K562 (cell line): ENCODE data around the gene DLX3.

Experiments
- CREM ChIP-seq: IDR thresholded peaks from 2 replicates; pipeline ENCODE4 v1.6.1; 2014; ENCODE audit warnings: antibody characterized with exemption, low read depth
- GTF2F1 ChIP-seq: IDR thresholded peaks from 2 replicates; pipeline ENCODE4 v1.6.1; 2011; ENCODE audit warnings: low read depth, low read length, improper control_type of control experiment
- IRF9 ChIP-seq: fragments of 450-650 bp; IDR thresholded peaks from 2 replicates; pipeline ENCODE4 v1.6.1; 2016; ENCODE audit warnings: missing biosample characterization, missing genetic modification characterization
- JUNB ChIP-seq: fragments of 450-650 bp; formaldehyde crosslinking; conservative IDR thresholded peaks from 2 replicates; pipeline ENCODE4 v1.4.0; 2020; ENCODE audit warnings: mild to moderate bottlenecking
- NFATC3 ChIP-seq: fragments of 450-650 bp; IDR thresholded peaks from 2 replicates; pipeline ENCODE4 v1.6.1; 2017; ENCODE audit warnings: mild to moderate bottlenecking
- POLR2AphosphoS5 ChIP-seq: IDR thresholded peaks from 2 replicates; pipeline ENCODE4 v1.6.1; 2011; ENCODE audit warnings: mild to moderate bottlenecking, low read depth, low read length, moderate library complexity; ENCODE audit not compliant: control insufficient read depth, insufficient read depth
- PTRF ChIP-seq: fragments of 450-650 bp; IDR thresholded peaks from 2 replicates; pipeline ENCODE4 v1.6.1; 2016; ENCODE audit warnings: mild to moderate bottlenecking, missing genetic modification characterization, missing compliant biosample characterization
- ZNF253 ChIP-seq: fragments of 250-450 bp; sonication (Bioruptor Pico); conservative IDR thresholded peaks from 2 replicates; pipeline ENCODE4 v1.6.1; 2021; ENCODE audit warnings: mild to moderate bottlenecking
- ZNF274 ChIP-seq: IDR thresholded peaks from 2 replicates; pipeline ENCODE4 v1.6.1; 2011; ENCODE audit warnings: low read depth, mild to moderate bottlenecking, low read length, moderate library complexity, borderline replicate concordance

- TF ChIP-seq CREM (no peak), GTF2F1 (no peak), POLR2AphosphoS5 (no peak), IRF9 (no peak), ZNF274 (no peak), ZNF253 (CRISPR knock-in tag) (no peak), JUNB (CRISPR knock-in tag) (no peak), NFATC3 (no peak), PTRF (tag) (no peak)
Measured at GRCh38 chr17:49985310-49985990, 9.6 kb downstream of the DLX3 start.
